ENCODE results near the gene LRRC8C.

GRCh38 chr1:89690595-89690994, 57.7 kb downstream of the LRRC8C start:
- TF ChIP-seq CTCF (IDR thresholded peaks at IDR 0.05) = no peak
- no peak for TF ChIP-seq POLR2A (IDR thresholded peaks at IDR 0.05)
